Endothelial cell of umbilical vein (primary cell): ENCODE data around the gene ZNF682. TPM values are rescaled to one million over a fixed set of nuclear protein-coding genes. Genes with fewer than 3 reads are reported as not detected.

Experiments
- BruUV-seq: library from RNA; stranded (reverse); fragments of 400-500 nt; replicated peaks from 2 replicates; lab custom pipeline; 2021; lab: Mats Ljungman, UMichigan
- CTCF ChIA-PET: fragments of 300-600, 350-600 bp; sonication (Branson Sonifier 250); formaldehyde crosslinking; loops from one replicate; lab custom pipeline; 2021; ENCODE audit warnings: antibody characterized with exemption, inconsistent platforms; lab: Charles Lee
- POLR2A ChIA-PET: fragments of 300-600, 350-600 bp; sonication (Branson Sonifier 250); formaldehyde crosslinking; loops from one replicate; lab custom pipeline; 2021; ENCODE audit warnings: antibody characterized with exemption, inconsistent platforms; lab: Charles Lee
- DNase-seq: peaks from one replicate; pipeline ENCODE4 v3.0.0-alpha.2; 2011; ENCODE audit warnings: low read depth, low spot score
- FAIRE-seq: peaks from 2 replicates; lab custom pipeline; 2011; peaks lifted over from hg19 to GRCh38; lab: Jason Lieb, UNC
- H2AFZ ChIP-seq: 2 replicates; pipeline ENCODE4 v1.6.0; 2012; ENCODE audit warnings: low read depth, low read length, control low read depth, inconsistent platforms
- H3K27ac ChIP-seq: 2 replicates; pipeline ENCODE4 v1.5.1; 2011; ENCODE audit warnings: low read depth, mild to moderate bottlenecking, control low read depth, low read length, moderate library complexity; ENCODE audit not compliant: insufficient read depth
- H3K27me3 ChIP-seq, 2 experiments: 2 replicates each; pipeline versions ENCODE4 v1.6.0 to v1.6.1; 2011; ENCODE audit warnings: low read length in 2 of 2, mixed read lengths in 1 of 2; ENCODE audit not compliant: control insufficient read depth in 2 of 2, insufficient read depth in 2 of 2
- H3K36me3 ChIP-seq, 2 experiments: 2 replicates in 1 of 2; 3 replicates in 1 of 2; pipeline ENCODE4 v1.5.1; 2011; ENCODE audit warnings: low read length in 2 of 2, mild to moderate bottlenecking in 1 of 2, moderate library complexity in 1 of 2; ENCODE audit not compliant: control insufficient read depth in 2 of 2, insufficient read depth in 2 of 2; ENCODE audit errors: extremely low read depth in 1 of 2
- H3K4me1 ChIP-seq: 3 replicates; pipeline ENCODE4 v1.5.1; 2011; ENCODE audit warnings: mild to moderate bottlenecking, low read length; ENCODE audit not compliant: control insufficient read depth, insufficient read depth; ENCODE audit errors: extremely low read depth
- H3K4me2 ChIP-seq: 2 replicates; pipeline ENCODE4 v1.6.1; 2011; ENCODE audit warnings: low read length, control low read depth, mixed read lengths; ENCODE audit not compliant: insufficient read depth
- H3K4me3 ChIP-seq, 3 experiments: fragments of 200-600 bp in 1 of 3; sonication (generic), shearing (Covaris generic) in 1 of 3; replicated peaks in 1 of 3; 2 replicates each; pipeline ENCODE4 v1.5.1; 2011 to 2016; ENCODE audit warnings: control low read depth in 3 of 3, low read length in 3 of 3, mild to moderate bottlenecking in 2 of 3, inconsistent platforms in 1 of 3, low read depth in 1 of 3, moderate library complexity in 1 of 3; ENCODE audit not compliant: insufficient read depth in 1 of 3
- H3K79me2 ChIP-seq: 2 replicates; pipeline ENCODE4 v1.6.0; 2012; ENCODE audit warnings: low read length, inconsistent platforms; ENCODE audit not compliant: control insufficient read depth, insufficient read depth
- H3K9ac ChIP-seq: replicated peaks from 2 replicates; pipeline ENCODE3; 2011; ENCODE audit warnings: low read length, control low read depth; ENCODE audit not compliant: insufficient read depth; ENCODE audit errors: extremely low read depth
- H3K9me1 ChIP-seq: replicated peaks from 3 replicates; pipeline ENCODE4 v1.6.0; 2011; ENCODE audit warnings: mild to moderate bottlenecking, low read length; ENCODE audit not compliant: control insufficient read depth, insufficient read depth; ENCODE audit errors: extremely low read depth
- H3K9me3 ChIP-seq: replicated peaks from 2 replicates; pipeline ENCODE4 v1.5.1; 2012; ENCODE audit warnings: low read length, inconsistent platforms; ENCODE audit not compliant: control insufficient read depth, insufficient read depth
- H4K20me1 ChIP-seq: replicated peaks from 2 replicates; pipeline ENCODE3; 2011; ENCODE audit warnings: mild to moderate bottlenecking, low read length; ENCODE audit not compliant: control insufficient read depth, insufficient read depth; ENCODE audit errors: extremely low read depth
- EZH2 ChIP-seq: IDR thresholded peaks from 2 replicates; pipeline ENCODE4 v1.6.1; 2012; ENCODE audit warnings: borderline replicate concordance, low read depth, mild to moderate bottlenecking, moderate library complexity, low read length, inconsistent platforms; ENCODE audit not compliant: severe bottlenecking
- FOS ChIP-seq: IDR thresholded peaks from 2 replicates; pipeline ENCODE4 v1.6.1; 2011; ENCODE audit warnings: mild to moderate bottlenecking, low read length, moderate library complexity, borderline replicate concordance; ENCODE audit not compliant: insufficient read depth
- JUN ChIP-seq: IDR thresholded peaks from 2 replicates; pipeline ENCODE4 v1.6.1; 2011; ENCODE audit warnings: borderline replicate concordance, low read depth; ENCODE audit not compliant: insufficient read length, insufficient read depth
- MYC ChIP-seq: IDR thresholded peaks from one replicate; pipeline ENCODE4 v1.6.1; 2011; ENCODE audit warnings: mild to moderate bottlenecking, low read depth, low read length
- POLR2A ChIP-seq: IDR thresholded peaks from 2 replicates; pipeline ENCODE4 v1.6.1; 2012; ENCODE audit warnings: low read depth, mild to moderate bottlenecking, control low read depth, low read length
- POLR2AphosphoS5 ChIP-seq: IDR thresholded peaks from 2 replicates; pipeline ENCODE4 v1.6.1; 2012; ENCODE audit warnings: low read depth, mild to moderate bottlenecking, control low read depth, low read length, moderate library complexity; ENCODE audit not compliant: insufficient read depth
- dilution Hi-C: fragments of 300-500 bp; cut with MboI; formaldehyde crosslinking; loops from one replicate; pipeline ENCODE4 v1.15.0; 2019; ENCODE audit warnings: low sequenced_read_pairs; ENCODE audit not compliant: extremely low pct_ligation_motif_present
- intact Hi-C: fragments of 100-400 bp; cut with micrococcal nuclease; formaldehyde crosslinking; loops from one replicate; pipeline ENCODE4 v1.10.0; 2022
- polyA plus RNA-seq, 4 experiments: library from polyadenylated mRNA; depleted of rRNA in 3 of 4; stranded (reverse) in 3 of 4; unstranded in 1 of 4; fragments of >200 nt; gene quantifications; 2 replicates each; pipeline versions ENCODE4 v1.2.1 to v1.2.3, GENCODE V29; 2011 to 2012; ENCODE audit warnings: missing spikeins in 1 of 4
- total RNA-seq: library from RNA; stranded (reverse); gene quantifications from 2 replicates; pipeline ENCODE4 v1.2.3, GENCODE V29; 2021
- TF ChIP-seq, protein P1 (sequence below): IDR thresholded peaks from 2 replicates; pipeline ENCODE4 v1.6.1; 2011; ENCODE audit not compliant: insufficient read depth, insufficient read length
- TF ChIP-seq, protein P2 (sequence below), 2 donors: IDR thresholded peaks; 1 replicate in 1 of 2; 2 replicates in 1 of 2; pipeline ENCODE4 v1.5.1; 2011; ENCODE audit warnings: low read length in 2 of 2, mild to moderate bottlenecking in 2 of 2, moderate library complexity in 2 of 2, control low read depth in 1 of 2, inconsistent platforms in 1 of 2, low read depth in 1 of 2; ENCODE audit not compliant: insufficient read depth in 1 of 2; ENCODE audit errors: extremely low read depth in 1 of 2

Gene ZNF682
- total and polyA plus RNA-seq, 2 donors (not counting 3 experiments of a cell fraction or from before 2014, with no cell fraction given): 2.8 to 3.4 TPM

DNA sequence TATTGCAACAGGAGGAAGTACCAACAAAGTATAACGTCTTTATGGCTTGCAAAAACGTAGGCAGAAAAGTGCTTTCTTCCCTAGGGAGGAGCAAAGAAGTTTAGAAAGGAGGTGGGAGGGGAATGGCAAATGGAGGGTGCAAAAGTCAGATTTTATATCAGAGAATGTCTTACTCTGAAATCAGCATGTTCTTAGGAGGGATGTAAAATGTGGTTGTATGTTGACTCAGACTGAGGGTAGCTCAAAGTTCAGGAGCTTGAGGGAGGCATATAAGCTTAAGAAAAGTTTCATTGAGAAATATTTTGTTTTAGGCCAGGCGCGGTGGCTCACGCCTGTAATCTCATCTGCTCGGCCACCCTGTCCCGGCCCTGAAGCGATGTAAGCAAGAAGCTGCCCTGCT, 40.2 kb upstream of the ZNF682 start:
- no peaks in the 10 kb centered on the region for H3K9me1 ChIP-seq
- intact Hi-C loops: no loop called here
- H3K27ac ChIP-seq: no peak overlapping the region
- H3K36me3 ChIP-seq: no peaks in the 10 kb centered on the region
- POLR2A ChIA-PET: interaction anchor here (0.6 to 0.7 kb wide), 2 partner anchors 124 to 1115 kb away, joined by 3 read pairs; no protein-coding TSS in a partner anchor
- H3K9ac ChIP-seq: no peak overlapping the region
- no peak overlapping the region for H2AFZ ChIP-seq
- H3K9me3 ChIP-seq: no peaks in the 10 kb centered on the region
- no peak overlapping the region for H3K4me3 ChIP-seq
- TF ChIP-seq FOS (no peak), MYC (no peak), POLR2AphosphoS5 (no peak), EZH2 (no peak), JUN (no peak), POLR2A (no peak)
- TF ChIP-seq, protein P1, sequence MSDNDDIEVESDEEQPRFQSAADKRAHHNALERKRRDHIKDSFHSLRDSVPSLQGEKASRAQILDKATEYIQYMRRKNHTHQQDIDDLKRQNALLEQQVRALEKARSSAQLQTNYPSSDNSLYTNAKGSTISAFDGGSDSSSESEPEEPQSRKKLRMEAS: no peak
- TF ChIP-seq, protein P2, sequence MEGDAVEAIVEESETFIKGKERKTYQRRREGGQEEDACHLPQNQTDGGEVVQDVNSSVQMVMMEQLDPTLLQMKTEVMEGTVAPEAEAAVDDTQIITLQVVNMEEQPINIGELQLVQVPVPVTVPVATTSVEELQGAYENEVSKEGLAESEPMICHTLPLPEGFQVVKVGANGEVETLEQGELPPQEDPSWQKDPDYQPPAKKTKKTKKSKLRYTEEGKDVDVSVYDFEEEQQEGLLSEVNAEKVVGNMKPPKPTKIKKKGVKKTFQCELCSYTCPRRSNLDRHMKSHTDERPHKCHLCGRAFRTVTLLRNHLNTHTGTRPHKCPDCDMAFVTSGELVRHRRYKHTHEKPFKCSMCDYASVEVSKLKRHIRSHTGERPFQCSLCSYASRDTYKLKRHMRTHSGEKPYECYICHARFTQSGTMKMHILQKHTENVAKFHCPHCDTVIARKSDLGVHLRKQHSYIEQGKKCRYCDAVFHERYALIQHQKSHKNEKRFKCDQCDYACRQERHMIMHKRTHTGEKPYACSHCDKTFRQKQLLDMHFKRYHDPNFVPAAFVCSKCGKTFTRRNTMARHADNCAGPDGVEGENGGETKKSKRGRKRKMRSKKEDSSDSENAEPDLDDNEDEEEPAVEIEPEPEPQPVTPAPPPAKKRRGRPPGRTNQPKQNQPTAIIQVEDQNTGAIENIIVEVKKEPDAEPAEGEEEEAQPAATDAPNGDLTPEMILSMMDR (IDR thresholded peaks at IDR 0.05; ENCODE audit: extremely low read depth in 1 of 2, insufficient read depth in 1 of 2, low read depth in 1 of 2, low read length in 2 of 2): no peak
- BruUV-seq: no TSS peak
- DNase-seq: no peak
- dilution Hi-C loops: no loop called here
- H3K4me1 ChIP-seq: no peaks in the 10 kb centered on the region
- no peaks in the 10 kb centered on the region for H3K79me2 ChIP-seq
- FAIRE-seq: no peak
- H3K4me2 ChIP-seq: no peak overlapping the region
- no peaks in the 10 kb centered on the region for H3K27me3 ChIP-seq
- no peaks in the 10 kb centered on the region for H4K20me1 ChIP-seq
- CTCF ChIA-PET: interaction anchor here (0.7 kb wide), 1 partner anchor 486 kb away, joined by 4 read pairs; the partner anchor contains the start of gene ZNF737
